GM18861 (cell line): ENCODE results near the gene SYNDIG1.

Source experiments
- ATAC-seq: cut with Tn5 transposase; IDR thresholded peaks from one replicate; pipeline ENCODE4 v1.9.1; 2021; ENCODE audit not compliant: unreplicated experiment

The SYNDIG1 gene

DNA sequence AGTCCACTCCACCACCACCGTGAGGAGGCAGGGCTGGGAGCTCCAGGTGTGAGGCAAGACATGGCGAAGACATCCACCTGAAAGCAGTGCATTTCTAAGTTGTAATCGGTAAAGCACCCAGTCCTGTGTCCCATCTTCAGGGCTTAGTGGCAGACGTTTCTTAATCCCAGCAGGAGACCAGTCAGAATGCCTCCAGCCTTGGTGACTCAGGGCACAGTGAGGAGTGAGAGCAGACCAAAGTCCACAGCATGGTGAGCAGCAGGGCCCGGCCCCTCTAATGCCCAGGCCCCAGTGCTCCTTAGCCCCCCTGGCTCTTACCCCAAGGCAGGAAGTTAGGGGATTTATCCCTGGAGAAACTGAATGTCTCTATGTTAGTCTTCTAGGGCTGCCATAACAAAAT, 183.9 kb downstream of the SYNDIG1 start:
- no peak for ATAC-seq

DNA sequence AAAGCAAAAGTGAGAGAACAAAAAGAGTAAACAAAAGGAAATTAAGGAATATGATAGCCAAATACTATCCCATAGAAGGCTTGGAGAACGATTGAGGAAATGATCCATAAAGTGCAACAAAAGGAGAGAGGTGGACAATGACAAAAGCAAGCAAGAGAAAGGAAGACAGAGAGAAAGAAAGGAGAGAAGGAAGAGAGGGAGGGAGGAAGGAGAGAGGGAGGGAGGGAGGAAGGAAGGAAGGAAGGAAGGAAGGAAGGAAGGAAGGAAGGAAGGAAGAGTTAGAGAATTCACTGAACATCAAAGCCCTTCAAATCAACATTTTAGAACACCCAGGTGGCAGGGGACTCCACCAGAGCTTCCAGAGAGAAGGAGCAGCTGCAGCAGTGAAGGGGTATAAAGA, 185.0 kb downstream of the SYNDIG1 start:
- no peak for ATAC-seq

DNA sequence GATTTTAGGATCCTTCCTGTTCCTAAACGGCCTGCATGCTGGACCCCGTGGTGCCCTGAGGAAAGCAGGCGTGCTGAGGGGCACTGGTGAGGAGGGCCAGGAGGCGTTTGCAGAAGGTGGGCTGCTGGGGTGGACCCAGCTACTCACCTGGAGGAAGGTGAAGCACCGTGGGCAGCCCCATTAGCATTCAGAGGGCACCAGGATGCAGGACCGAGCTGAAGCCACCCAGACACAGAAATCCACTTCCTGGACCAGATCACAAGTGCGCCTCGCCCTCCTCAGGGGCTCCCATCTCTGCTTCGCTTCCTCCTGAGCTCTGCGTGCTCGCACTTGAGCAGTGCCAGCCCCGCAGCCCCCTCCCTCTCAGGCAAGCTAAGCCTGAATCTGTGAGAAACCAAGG, 187.0 kb downstream of the SYNDIG1 start:
- ATAC-seq: no peak

DNA sequence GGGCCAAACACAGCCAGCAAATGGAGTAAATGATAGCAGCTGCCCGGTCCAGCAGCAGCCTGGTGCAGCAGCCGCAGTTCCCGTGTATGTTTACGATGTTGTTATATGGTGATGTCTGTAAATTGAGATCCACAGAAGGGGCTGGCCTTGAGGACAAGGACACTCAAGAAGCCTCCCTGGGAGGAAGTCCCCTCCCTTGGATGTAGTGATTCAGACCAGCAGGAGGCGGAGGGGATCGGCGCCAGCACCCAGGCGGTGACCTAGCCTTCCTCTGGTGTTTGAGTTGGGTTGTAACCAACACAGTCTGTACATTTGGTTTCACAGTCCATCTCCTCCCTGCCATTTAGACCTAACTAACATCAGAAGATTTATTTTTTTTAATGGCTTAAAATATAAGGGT, 187.8 kb downstream of the SYNDIG1 start:
- ATAC-seq: no peak

DNA sequence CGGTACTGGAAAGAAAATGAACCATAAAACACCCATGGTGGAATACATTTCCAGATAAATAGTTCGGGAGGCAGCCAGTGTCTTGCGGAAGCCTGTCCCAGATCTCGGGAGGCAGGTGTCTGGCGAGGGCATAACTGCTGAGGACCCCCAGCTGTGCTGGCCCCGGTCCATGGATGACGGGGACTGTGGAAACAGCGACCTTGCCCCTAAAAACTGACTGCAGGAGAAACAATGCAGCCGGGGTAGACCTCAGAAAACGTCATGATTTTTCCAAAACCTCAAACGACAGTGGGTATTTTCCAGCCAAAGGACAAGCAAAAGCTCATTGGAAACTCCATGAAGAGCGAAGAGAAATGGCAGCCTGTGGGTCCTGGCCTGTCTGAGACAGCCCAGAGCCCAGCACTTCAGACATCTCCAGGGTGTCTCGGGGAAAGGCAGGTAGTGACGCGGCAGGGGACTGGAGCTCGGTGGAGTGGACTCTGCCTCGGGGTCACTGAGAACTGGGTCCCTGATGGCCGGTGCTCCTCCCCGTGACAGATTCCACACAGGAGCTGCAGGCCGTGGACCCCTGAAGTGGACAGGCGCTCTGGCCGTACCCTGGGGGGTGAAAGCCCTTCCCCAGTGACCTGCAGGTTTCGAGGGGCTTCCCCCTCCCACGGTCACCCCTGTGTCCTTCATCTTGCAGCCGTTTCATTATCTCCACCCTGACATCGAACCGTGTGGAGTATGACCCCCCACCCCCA, 188.6 kb downstream of the SYNDIG1 start:
- ATAC-seq: no peak

DNA sequence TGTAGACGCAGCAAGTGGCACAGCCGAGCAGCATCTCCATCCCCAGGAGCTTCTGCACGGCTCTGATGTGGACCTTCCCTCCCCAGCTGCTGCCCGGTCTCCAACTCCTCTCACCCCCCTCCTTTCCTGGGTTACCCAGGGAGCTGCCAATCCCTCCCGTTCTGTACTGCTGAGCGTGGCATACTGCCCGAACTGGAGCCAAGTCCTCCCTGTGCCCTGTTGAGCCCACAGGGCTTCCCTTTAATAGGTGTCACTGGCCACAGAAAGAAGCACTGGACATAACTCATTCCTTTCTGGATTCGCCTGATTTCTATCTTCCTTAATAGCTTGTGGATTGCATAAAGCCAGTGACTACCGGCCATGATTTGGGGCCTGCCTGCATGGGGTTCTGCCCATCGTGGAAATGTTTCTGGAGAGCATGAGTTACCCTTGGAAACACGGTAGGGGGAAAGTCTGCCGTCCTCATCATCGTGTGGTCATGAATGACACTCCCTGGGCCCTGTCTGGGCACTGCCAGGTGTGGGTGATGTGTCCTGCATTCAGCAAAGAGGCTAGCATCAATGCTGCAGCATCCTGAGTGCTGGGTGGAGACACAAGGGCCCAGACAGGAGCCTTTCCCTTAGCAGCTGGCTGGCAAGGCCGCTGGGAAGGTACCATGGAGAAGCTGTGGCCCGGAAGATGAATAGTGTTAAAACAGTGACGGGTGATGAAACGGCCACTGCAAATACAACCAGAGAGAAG, 189.7 kb downstream of the SYNDIG1 start:
- no peak for ATAC-seq

DNA sequence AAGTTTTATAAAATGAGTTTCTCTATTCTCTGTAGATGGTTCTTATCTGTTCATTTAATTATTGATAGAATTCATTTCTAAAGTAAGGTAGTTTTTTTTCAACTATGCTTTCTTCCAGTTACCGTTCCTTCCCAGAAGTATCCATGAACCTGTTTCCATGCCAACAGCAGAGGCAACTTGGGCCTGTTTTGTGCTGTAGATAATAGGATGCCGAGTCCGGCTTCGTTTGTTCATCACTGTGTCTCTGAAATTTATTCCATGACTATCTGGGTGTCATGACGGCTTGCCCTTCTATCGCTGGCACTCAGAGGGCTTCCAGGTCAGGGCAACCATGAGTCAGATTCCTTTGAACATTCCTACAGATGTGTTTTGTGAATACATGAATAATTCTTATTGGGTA, 190.4 kb downstream of the SYNDIG1 start:
- no peak for ATAC-seq

DNA sequence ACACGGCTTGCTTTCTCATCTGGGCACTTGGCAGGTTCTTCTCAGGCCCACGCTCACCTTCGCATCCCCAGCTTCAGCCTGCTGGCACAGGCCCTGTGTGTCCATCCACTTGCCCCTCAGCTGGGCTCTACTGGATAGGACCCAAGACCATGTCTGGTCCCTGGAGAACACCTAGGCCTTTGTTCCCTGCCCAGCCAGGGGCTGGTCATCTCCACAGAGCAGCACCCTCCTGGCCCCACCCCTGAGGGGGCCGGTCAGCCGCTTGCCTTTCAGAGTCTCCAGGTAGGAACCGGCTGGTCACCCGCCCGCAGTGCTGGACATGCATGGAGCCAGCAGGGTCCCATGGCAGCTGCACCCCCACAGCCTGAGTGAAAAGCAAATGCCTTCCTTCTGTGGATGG, 191.2 kb downstream of the SYNDIG1 start:
- no peak for ATAC-seq

DNA sequence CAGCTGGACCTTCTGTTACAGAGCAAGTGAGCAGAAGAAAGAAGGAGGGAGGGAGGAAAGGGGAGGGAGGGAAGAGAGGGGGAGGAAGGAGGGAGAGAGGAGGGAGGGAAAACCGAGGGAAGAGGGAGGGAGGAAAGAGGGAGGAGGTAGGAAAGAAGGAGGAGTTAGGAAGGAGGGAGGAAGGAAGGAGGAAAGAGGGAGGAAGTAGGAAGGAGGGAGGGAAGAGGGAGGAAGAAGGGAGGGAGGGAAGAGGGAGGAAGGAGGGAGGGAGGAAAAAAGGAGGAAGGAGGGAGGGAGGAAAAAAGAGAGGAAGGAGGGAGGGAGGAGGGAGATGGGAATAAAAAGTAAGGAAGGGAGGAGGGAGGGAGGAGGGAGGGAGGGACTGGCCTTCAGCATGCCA, 191.8 kb downstream of the SYNDIG1 start:
- no peak for ATAC-seq

DNA sequence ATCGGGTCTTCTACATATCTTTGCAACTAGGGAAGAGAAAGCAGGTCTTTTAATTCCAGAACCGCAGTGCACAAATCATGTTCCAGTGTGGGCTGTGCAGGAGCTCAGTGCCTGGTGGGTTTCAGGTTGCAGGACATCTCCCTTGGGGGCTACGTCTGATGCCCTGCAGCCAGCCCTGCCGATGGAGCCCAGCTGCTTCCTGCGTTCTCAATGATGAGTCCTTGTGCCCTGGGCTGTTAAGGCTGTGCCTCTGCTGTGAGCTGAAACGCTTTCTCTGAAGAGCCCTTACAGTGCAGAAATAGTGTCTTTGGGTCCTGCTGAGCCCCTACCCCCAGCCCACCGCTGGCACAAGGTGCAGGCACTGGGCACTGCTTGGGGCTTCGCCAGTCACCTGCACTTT, 192.9 kb downstream of the SYNDIG1 start:
- no peak for ATAC-seq

DNA sequence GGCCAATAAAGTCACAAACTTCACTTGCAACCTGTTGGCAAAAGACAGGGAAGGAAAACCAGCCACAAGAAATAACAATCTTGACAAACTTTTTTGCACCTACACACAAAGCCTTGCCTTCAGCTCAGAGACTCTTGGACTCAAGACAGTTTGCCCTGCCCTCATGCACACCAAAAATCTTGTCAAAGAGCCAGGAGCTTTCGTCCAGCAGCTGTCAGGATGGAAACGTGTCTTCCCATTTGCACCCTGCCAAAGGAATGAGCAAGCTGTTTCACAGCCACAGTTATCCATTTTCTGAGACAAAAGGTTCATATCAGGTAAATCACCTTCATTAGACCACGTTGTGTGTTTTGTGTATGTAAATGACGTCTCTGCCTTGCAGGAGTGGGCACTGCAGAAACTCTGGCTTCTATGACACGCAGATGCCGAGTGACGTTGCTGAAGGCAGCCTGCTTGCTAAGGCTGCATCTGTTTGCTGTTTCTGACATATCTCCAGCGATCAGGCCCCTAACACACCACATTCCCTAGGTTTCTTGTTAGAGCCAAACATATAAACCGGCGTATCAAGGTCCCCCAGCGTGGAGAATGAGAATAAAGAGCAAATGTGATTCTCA, 193.4 kb downstream of the SYNDIG1 start:
- ATAC-seq: no peak

DNA sequence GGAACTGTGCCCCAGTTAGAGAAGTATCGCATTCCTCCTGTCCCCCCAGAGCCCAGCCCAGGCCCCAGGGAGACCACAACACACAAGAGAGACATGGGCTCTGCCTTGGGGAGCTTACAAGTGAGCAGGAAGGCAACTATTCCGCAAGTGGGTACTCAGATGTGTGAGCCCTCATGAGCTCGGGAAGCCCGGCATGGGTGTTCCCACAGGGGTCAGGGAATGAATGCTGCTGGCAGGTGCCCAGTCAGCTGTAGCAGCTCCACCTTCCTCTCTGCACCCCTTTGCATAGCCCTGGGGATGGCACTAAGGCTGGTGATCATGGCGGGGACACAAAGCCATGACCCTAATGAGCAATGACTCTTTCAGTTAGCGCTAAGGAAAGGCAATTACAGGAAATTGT, 194.1 kb downstream of the SYNDIG1 start:
- no peak for ATAC-seq

DNA sequence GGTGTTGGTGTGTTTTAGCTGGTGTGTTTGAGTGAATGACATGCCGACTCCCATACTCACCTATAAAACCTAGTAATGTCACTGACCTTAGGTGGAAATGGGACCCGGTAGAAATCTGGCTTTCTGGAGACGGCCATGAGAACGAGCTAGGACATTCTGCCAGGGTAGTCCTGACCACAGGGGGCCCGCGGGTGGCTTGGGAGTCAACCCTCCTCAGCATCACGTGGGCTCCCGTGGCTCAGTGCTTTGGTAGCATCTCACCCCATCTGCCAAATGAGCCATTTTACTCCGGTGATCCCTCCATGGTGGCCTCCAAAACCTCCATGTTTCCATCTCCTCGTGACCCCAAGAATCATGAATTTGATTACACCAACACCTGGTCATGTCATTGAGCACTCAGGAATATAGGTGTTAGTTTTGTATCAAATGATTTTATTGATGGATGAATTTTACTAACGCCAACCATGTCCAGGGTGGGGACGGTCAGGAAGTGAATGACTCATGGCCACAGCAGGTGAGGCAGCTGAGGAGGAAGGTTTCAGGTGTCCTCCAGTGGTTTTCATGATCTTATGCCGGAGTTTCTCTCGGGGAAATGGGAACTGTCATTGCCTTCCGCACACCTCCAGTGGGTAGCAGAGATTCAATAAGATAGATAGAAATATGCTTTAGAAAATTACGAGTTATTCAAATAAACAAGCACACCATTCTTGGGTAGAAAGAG, 195.0 kb downstream of the SYNDIG1 start:
- ATAC-seq: no peak

DNA sequence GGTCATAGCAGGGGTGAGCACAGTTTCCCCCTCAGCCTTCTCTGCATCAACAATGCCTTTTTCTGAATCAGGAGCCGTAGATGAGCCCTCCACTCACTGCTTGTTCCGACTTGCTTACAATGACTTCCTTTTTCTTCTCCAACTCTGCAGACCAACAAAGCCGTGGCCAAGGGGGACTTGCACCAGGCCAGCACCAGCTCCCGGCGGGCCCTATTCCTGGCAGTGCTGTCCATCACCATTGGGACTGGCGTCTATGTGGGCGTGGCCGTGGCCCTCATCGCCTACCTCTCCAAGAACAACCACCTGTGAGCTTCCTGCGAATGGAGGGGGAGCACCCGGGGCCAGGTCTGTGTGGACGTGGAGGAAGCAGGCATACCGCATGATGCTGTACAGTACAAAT, 195.8 kb downstream of the SYNDIG1 start:
- ATAC-seq: no peak

DNA sequence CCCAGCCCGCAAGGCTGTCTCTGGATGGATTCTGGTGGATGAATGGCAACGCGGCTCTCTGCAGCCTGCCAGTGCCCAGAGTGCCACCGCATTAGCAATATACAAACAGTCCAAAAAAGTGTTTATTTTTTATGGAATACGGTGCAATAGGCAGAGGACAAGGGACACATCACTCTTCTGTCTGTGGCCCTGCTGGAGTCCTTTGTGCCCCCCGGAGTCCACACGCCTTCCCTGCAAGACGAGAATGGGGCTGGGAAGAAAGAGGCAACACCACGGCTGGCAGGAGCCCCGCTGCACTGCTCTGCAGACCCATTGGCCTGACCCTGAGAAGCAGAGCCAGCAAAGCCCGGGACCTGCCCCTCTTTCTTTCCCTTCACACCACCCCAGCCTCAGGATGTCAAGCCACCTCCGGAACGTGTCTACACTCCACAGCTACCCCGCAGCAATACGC, 196.3 kb downstream of the SYNDIG1 start:
- ATAC-seq: no peak

DNA sequence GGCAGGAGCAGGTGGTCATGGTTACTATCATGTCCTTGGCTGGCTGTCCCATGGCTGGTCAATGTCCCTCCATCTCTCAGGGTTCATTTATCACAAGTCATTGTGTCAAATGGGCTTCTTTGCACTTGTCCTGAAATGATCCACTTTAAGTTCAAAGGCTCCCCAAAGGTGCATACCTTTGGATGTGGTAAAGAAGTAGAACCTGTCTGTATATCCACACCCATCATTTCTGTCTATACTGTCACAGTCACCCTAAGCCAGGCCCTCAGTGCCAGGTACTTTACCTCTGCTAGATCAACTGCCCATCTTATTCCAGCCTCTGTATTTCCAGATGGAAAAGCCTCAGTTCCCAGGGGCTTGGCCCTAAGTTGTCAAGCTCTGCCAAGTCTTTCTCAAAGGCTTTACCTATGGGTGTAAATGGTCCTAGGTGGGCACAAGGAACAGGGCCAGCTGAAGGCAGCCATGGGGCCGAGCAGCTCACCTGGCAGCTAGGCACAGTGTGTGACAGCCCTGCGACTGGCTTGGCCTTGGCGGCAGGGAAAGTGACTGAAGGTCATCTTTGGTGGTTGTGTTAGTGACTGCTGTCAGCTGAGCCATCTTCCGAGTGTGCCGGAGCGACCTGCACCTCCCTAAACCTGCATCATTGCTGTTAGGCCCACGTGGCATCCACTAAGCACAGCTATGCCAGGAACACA, 198.4 kb downstream of the SYNDIG1 start:
- ATAC-seq: no peak

DNA sequence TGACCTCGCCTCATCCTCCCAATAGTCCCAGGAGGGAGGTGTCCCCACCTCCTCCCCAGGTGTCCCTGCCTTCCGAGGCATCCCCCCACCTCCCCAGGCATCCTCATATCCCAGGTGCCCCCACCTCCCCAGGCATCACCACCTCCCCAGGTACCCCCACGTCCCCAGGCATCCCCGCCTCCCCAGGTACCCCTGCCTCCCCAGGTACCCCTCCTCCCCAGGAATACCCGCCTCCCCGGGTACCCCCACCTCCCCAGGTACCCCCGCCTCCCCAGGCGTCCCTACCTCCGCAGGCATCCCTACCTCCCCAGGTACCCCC, 198.9 kb downstream of the SYNDIG1 start:
- ATAC-seq: no peak

DNA sequence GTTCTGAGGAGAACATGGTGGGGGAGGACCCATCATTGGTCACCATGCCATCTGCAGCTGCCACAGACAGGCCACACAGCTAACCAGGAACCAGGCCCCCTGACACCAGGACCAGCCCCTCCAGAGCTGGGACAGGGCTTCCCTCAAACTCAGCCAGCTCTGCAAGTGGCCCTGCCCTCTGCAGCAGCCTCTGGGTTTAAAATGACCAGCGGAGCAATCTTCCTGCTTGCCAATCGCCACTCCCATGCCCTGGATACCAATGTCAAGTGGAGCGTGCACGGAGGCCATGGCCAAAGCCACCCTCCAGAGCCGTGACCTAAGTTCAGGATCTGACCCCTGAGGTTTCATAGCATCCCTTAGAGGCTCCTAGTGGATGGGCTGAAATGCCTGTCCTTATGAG, 199.4 kb downstream of the SYNDIG1 start:
- no peak for ATAC-seq

DNA sequence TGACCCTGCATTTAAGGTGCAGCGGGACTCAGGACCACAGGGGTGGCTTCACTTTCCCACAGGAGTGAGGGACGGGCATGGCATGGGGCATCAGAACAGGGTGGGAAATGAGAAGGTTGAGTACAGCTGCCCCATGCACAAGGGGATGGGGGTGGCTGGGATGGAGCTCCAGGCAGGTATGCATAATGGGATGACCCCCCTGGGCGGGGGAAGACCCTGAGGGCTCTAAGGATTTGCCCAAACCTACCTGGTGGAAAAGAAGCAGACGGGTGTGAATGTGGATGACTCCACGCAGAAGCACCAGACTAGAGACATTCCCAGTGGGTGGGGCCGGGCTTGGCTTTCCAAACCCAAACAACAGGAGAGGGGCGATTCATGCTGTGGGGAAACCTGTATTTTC, 200.3 kb downstream of the SYNDIG1 start:
- no peak for ATAC-seq

DNA sequence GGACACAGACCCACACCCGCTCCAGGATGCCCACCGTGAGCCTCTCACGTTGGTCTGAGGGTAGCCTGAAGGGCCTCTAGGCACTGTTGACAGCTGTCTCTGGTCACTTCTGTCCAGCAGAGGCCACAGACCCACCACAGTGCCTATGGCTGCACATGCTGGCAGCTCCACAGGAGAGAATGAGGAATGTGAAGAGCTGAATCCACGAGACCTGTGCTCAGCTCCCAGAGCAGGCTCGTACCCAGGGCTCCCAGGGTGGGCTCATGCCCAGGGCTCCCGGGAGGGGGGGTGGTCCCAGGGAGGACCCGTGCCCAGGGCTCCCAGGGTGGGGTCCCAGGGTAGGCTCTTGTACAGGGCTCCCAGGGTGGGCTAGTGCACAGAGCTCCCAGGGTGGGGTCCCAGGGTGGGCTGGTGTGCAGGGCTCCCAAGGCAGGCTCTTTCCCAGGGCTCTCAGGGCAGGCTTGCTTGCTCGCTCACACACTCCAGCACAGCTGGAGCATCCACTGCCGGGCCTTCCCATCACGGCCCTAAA, 201.0 kb downstream of the SYNDIG1 start:
- no peak for ATAC-seq

DNA sequence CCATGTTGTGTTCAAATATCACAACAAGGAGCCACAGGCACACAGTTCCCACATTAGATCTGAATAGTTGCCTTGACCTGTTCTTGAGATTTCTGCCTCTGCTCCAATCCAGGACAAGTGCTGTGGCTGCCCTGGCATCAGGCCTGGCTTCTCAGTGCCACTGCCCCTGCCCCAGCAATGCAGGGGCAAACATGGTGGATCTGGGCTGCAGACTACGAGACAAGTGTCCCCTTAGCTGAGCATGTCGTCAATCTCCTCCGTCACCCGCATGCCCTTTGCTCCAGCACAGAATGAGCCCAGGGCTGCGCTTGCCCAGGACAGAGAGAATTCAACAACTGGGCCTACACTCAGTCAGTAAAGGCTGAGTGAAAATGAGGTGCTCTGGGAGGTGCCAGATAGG, 201.6 kb downstream of the SYNDIG1 start:
- ATAC-seq: no peak
